ENCODE data around the gene HOOK2. TPM values are rescaled to one million over a fixed set of nuclear protein-coding genes. Genes with fewer than 3 reads are reported as not detected.

The HOOK2 gene
- total and polyA plus RNA-seq, 9 of the 15 experiments (the other 6 are each of a cell fraction or from before 2014, with no cell fraction given): 1.3 to 17.2 (median 9.9) TPM

GRCh38 chr19:12788682-12789097 lies 13.3 kb upstream of the HOOK2 start (continued):
- TF ChIP-seq, protein P1, sequence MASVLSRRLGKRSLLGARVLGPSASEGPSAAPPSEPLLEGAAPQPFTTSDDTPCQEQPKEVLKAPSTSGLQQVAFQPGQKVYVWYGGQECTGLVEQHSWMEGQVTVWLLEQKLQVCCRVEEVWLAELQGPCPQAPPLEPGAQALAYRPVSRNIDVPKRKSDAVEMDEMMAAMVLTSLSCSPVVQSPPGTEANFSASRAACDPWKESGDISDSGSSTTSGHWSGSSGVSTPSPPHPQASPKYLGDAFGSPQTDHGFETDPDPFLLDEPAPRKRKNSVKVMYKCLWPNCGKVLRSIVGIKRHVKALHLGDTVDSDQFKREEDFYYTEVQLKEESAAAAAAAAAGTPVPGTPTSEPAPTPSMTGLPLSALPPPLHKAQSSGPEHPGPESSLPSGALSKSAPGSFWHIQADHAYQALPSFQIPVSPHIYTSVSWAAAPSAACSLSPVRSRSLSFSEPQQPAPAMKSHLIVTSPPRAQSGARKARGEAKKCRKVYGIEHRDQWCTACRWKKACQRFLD (CRISPR knock-in tag; IDR thresholded peaks at IDR 0.05): no peak
- TF ChIP-seq ZNF324 (CRISPR knock-in tag; IDR thresholded peaks at IDR 0.05) (no peak), GMEB1 (CRISPR knock-in tag; IDR thresholded peaks at IDR 0.05) (no peak), ZBTB2 (IDR thresholded peaks at IDR 0.05) (no peak), NRF1 (conservative IDR thresholded peaks at IDR 0.05 in 1 of 2, IDR thresholded peaks at IDR 0.05 in 1 of 2) (no peak), MECOM (CRISPR knock-in tag; IDR thresholded peaks at IDR 0.05) (no peak), ETV5 (CRISPR knock-in tag; IDR thresholded peaks at IDR 0.05; ENCODE audit: low read depth) (no peak), ARID1B (IDR thresholded peaks at IDR 0.05) (peak; percentile 38; the same call in 1 of the 2 replicates), ZKSCAN1 (IDR thresholded peaks at IDR 0.05; ENCODE audit: low read depth, low read length) (no peak)
- TF ChIP-seq, protein P2, sequence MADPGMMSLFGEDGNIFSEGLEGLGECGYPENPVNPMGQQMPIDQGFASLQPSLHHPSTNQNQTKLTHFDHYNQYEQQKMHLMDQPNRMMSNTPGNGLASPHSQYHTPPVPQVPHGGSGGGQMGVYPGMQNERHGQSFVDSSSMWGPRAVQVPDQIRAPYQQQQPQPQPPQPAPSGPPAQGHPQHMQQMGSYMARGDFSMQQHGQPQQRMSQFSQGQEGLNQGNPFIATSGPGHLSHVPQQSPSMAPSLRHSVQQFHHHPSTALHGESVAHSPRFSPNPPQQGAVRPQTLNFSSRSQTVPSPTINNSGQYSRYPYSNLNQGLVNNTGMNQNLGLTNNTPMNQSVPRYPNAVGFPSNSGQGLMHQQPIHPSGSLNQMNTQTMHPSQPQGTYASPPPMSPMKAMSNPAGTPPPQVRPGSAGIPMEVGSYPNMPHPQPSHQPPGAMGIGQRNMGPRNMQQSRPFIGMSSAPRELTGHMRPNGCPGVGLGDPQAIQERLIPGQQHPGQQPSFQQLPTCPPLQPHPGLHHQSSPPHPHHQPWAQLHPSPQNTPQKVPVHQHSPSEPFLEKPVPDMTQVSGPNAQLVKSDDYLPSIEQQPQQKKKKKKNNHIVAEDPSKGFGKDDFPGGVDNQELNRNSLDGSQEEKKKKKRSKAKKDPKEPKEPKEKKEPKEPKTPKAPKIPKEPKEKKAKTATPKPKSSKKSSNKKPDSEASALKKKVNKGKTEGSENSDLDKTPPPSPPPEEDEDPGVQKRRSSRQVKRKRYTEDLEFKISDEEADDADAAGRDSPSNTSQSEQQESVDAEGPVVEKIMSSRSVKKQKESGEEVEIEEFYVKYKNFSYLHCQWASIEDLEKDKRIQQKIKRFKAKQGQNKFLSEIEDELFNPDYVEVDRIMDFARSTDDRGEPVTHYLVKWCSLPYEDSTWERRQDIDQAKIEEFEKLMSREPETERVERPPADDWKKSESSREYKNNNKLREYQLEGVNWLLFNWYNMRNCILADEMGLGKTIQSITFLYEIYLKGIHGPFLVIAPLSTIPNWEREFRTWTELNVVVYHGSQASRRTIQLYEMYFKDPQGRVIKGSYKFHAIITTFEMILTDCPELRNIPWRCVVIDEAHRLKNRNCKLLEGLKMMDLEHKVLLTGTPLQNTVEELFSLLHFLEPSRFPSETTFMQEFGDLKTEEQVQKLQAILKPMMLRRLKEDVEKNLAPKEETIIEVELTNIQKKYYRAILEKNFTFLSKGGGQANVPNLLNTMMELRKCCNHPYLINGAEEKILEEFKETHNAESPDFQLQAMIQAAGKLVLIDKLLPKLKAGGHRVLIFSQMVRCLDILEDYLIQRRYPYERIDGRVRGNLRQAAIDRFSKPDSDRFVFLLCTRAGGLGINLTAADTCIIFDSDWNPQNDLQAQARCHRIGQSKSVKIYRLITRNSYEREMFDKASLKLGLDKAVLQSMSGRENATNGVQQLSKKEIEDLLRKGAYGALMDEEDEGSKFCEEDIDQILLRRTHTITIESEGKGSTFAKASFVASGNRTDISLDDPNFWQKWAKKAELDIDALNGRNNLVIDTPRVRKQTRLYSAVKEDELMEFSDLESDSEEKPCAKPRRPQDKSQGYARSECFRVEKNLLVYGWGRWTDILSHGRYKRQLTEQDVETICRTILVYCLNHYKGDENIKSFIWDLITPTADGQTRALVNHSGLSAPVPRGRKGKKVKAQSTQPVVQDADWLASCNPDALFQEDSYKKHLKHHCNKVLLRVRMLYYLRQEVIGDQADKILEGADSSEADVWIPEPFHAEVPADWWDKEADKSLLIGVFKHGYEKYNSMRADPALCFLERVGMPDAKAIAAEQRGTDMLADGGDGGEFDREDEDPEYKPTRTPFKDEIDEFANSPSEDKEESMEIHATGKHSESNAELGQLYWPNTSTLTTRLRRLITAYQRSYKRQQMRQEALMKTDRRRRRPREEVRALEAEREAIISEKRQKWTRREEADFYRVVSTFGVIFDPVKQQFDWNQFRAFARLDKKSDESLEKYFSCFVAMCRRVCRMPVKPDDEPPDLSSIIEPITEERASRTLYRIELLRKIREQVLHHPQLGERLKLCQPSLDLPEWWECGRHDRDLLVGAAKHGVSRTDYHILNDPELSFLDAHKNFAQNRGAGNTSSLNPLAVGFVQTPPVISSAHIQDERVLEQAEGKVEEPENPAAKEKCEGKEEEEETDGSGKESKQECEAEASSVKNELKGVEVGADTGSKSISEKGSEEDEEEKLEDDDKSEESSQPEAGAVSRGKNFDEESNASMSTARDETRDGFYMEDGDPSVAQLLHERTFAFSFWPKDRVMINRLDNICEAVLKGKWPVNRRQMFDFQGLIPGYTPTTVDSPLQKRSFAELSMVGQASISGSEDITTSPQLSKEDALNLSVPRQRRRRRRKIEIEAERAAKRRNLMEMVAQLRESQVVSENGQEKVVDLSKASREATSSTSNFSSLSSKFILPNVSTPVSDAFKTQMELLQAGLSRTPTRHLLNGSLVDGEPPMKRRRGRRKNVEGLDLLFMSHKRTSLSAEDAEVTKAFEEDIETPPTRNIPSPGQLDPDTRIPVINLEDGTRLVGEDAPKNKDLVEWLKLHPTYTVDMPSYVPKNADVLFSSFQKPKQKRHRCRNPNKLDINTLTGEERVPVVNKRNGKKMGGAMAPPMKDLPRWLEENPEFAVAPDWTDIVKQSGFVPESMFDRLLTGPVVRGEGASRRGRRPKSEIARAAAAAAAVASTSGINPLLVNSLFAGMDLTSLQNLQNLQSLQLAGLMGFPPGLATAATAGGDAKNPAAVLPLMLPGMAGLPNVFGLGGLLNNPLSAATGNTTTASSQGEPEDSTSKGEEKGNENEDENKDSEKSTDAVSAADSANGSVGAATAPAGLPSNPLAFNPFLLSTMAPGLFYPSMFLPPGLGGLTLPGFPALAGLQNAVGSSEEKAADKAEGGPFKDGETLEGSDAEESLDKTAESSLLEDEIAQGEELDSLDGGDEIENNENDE (IDR thresholded peaks at IDR 0.05; ENCODE audit: low read depth, low read length): no peak
- TF ChIP-seq, protein P3, sequence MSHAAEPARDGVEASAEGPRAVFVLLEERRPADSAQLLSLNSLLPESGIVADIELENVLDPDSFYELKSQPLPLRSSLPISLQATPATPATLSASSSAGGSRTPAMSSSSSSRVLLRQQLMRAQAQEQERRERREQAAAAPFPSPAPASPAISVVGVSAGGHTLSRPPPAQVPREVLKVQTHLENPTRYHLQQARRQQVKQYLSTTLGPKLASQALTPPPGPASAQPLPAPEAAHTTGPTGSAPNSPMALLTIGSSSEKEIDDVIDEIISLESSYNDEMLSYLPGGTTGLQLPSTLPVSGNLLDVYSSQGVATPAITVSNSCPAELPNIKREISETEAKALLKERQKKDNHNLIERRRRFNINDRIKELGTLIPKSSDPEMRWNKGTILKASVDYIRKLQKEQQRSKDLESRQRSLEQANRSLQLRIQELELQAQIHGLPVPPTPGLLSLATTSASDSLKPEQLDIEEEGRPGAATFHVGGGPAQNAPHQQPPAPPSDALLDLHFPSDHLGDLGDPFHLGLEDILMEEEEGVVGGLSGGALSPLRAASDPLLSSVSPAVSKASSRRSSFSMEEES (CRISPR knock-in tag; IDR thresholded peaks at IDR 0.05): no peak
